Activated naive CD8-positive, alpha-beta T cell treated with anti-CD3 and anti-CD28 coated beads, Interleukin-2, amount 50 U/mL, for 16 hours (primary cell): ENCODE measurements around the gene ITPR2.
"Not testable (repeated sequence)": the region's sequence is repeated elsewhere in the genome, so short reads cannot be mapped to it uniquely, and the experiment has no call there.

ENCODE experiments used
- DNase-seq: peaks from one replicate; pipeline ENCODE4 v3.0.0-alpha.2; 2020; ENCODE audit warnings: low read depth, low spot score

The ITPR2 gene

DNA sequence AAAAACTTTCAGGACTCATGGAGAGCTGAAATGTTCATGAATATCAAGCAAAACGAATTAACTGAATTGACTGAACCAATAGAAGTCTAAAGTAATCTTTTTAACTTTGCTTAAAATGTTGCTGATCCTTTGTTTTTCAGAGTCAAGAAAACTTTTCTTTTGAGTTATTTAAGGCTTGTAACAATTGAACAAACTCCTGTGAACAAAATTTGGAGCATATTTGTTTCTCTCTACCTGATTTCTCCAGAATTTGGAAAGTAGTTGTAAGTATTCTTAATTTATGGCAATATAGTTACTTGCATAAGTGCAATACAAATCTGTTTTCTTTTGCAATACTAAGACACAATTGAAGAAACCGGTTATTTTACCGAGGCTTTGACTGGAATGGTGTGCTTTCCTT lies 77.6 kb downstream of the ITPR2 start:
- not testable (repeated sequence) for DNase-seq

DNA sequence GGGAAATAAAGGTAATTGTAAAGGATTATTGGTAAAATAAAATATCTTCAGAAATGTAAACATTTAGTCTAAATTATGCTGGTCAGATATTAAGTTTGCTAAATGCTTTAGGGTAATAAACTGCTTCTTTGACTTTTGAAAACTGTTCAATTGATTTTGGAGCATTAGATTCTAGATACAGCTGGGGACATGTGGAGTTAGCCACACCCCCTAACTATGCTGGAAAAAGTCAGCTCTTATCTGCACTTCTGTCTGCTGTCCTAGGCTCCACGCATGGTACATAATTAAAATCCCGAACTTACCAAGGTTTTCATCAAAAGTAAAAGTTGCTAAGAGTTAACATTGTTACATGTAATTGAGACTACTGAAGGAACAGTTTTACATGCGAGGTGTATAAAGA lies 78.8 kb downstream of the ITPR2 start:
- no peak for DNase-seq

DNA sequence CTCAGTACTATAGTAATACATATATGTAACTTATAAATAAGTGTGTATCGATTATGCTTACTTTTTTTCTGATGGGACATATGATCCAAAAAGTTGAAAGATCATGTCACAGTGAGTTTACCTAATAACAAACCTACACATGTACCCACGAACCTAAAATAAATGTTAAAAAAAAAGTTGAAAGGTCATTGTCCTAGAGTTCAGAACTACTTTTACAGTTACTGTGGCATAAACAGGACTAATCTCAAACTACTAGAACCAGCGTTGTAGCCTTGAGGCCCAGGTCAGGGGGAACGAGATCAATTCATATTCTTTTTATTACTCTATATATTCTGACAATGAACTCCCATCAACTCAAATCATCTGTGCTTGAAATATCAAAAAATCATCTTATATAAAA lies 81.8 kb downstream of the ITPR2 start:
- DNase-seq = no peak

DNA sequence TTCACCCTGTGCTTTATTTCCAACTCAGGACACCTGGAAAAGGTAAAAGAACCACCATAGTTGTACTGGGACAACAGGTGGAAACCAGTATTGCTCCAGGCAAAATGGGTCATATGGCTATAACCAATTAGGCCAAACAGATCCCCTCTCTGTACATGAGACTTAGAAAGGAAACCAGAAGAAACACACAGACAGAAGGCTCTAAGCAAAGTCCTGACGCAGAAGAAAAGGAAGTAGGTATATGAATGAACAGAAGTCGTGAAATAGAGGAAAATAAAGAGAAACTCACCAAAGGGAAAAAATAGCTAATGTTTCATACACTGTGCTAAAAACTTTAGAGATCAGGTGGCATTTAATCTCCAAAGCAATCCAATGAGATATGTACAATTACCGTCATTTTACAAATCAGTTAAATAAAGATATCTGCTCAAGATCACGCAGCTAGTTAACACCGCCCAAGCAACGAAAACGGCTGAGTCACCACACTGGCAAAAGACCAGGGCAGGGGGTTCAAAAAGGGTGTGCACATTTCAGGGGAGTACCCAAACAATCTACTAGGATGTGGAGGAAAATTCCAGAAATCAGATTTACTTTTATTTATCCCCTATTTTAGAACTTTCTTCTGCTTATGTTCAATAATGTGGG lies 82.3 kb downstream of the ITPR2 start:
- no peak for DNase-seq

DNA sequence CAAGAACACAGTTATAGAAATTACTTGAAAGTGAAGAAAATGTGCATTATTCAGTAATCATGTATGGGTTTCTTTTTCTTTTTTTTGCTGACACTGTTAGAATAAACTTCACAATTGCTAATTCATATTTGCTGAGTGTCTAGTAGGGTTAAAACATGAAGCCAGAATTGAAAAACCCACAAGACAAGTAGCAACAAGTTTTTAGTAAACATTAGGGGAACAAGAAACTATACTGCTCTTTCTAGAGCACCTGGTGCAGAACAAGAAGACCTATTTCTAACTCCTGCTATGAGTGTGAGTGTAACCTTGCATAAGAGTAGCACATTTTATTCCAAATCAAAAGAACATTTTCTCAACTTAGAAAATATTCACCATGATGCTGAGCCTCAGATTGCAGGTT lies 83.2 kb downstream of the ITPR2 start:
- DNase-seq = no peak

DNA sequence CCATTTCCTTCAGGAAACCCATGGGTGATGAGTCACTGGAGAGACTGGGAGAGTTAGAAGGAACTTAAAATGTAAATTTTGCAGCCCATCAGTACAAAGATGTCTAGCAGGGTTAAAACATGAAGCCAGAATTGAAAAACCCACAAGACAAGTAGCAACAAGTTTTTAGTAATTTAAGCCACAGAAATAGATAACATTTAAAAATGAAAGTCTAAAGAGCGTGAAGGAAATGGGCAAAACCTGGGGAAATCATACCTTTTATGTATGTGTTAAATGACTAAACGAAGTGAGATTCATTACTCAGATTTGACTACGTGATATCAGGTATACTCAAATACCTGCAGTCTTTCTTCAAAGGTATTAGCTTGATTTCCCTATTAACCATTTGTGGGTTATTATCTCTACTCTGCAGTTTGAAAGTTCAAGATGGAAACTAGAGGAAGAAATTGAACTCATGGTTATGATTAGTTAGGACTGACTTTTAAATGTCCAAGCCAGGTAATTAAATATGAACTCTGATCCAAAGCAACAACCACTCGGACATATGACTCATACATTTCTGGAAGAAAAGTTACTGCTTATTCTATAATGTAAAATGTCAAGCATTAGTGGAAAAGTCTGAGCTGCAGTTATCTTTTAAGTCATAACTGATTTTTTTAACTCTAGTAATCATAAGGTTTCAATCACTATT lies 84.1 kb downstream of the ITPR2 start:
- DNase-seq = no peak

DNA sequence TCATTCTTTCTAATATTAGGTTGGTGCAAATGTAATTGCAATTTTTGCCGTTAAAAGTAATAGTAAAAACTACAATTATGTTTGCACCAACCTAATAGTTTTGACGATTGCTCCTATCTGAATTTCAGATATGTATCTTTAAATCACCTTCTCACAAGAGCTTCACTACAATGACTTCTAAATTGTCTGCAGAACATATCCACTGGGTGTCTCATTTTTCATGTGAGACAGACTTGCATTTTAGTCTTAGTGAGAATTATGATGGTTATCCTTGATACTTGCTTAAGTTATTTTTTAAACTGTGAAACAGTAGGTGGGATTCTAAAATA lies 84.6 kb downstream of the ITPR2 start:
- no peak for DNase-seq

DNA sequence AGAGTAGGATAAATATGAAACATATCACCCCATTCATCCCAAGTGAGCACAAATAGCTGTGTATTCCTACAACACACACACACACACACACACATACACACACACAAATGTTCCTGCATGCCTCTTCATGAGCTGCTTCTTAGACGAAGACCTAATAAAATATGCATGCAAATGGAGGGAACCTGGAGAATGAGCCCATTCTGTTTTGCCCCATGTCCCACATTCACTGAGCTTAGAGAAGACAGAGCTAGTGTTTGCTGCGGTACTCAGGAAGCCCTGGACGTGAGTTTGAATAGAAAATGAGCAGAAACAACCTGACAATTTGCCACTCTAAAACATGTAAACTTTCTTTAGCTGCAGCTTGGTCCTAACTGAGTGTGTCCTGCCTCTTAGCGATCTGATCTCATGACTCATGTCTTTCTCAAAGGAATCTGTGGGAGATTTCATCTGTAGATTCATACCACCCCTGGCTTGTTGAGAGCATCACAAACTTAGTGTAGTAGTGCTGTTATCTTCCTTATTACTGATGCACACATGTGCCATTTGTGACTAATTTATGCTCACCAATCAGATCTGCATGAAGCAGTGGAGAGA lies 86.8 kb downstream of the ITPR2 start:
- no peak for DNase-seq

DNA sequence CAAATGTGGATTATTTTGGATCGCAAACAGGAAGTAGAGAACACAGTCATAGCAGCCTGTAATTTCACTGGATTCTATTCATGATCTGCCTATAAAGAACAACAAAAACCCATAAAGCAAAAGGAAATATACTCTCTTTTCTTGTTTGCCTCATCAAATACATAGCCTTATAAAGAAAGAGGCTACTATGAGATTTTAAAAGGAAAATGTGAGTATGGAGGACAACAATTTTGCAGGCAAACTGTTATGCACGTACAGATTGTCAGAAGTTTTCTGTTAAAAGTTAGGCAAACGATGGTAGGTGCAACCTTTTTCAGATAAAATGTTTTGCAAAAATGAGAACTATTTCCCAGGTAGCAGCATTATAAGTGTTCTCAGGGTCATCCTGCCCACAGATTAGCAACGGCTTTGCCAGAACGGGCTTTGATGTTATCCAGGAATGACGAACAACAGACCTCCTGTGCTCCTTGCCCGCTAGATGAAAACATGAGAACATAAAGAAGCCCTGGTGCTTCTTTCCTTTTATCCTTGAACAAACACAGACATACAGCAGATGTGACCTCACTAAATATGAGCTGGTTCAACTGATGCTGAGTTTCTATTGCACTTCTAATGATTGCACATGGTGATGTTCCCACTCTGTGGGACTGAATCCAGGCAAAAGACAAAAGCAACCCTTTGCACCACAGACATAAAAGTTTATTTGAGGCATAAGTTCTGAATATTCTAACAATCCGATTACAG lies 88.1 kb downstream of the ITPR2 start:
- DNase-seq = no peak

DNA sequence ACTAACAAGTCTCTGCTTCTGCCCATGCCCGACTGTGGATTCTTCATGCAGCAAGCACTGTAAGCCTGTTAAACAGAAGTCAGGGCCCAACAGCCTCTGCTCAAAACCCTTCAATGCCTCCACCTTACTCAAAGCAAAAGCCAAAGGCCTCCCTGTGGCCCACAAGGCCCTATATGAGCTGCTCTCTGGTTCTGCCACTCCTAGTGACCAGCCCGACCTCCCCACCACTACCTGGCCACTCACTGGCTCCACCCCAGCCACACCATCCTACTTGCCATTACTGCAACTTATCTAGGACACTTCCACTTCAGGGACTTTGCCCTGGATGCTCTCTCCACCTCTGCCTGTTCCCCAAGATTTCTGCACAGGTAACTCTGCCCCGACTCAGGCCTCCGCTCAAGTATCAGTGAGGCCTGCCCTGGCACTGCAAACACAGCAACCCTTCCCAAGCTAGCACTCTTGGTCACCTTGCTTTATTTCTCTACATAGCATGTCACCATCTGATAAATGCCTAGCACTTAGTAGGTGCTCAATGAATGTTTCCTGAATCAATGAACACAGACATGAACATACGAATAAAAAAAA lies 88.9 kb downstream of the ITPR2 start:
- DNase-seq = no peak

DNA sequence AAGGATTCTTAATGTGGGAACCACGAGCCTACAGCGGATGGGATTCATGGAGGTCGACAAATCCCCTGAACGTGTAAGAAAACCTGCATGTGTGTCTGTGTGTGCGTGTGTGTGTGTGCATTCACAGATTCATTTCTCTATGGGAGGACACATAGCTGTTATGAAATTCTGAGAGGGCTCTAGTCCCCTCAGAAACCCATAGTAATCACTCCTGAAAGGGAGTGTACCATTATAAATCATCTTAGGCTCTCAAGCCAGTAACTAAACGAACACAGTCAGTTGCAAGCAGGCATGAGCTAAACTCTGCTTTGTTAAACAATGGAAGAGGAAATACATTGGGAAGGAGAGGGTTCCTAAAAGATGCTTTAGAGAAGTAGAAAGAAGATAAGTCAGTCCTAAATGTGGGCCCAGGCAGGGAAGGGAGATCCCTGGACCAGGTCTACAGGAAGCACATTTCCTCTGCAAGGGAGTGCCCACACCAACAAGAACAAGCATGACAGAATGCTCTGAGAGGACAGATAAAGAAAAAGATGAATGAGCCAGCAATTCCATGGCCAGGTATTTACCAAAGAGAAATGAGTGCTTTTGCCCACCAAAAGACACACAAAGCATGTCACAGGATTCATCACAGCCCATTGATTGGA lies 91.3 kb downstream of the ITPR2 start:
- DNase-seq = no peak

DNA sequence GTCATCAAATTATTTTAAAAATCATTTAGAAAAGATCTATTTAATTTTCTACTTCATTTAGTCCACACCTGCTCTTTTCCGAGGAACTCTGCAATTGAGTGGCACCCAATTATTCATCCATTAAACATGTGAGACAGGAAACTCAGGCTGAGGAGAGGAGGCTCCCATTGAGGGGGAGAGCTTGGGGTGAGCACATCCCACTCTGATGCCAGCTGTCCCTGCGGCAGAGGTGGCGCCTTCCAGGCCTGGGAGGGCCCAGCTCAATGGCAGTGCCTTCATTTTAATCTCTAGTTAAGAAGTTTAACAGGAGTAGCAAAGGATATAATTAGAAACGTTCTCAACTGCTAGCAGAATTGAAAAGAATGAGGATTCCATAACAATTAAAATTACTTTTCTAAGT lies 92.0 kb downstream of the ITPR2 start:
- no peak for DNase-seq

DNA sequence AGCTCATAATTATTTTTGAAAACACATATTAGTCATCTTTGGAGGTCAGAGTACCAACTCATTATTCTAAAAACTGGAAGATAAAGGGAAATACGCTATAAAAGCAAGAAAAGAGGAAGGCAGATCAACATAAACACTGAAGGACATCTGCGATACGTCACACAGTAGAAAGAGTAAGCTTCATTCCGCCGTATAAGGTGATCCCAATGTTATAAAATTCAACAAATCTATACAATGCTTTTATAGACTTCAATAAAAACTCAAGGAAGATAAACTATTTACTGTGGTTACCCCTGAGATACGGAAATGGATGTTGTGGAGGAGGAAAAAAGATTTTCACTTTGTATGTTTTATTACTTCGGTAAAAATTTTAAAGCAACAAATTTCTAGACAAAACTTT lies 92.6 kb downstream of the ITPR2 start:
- DNase-seq = no peak

DNA sequence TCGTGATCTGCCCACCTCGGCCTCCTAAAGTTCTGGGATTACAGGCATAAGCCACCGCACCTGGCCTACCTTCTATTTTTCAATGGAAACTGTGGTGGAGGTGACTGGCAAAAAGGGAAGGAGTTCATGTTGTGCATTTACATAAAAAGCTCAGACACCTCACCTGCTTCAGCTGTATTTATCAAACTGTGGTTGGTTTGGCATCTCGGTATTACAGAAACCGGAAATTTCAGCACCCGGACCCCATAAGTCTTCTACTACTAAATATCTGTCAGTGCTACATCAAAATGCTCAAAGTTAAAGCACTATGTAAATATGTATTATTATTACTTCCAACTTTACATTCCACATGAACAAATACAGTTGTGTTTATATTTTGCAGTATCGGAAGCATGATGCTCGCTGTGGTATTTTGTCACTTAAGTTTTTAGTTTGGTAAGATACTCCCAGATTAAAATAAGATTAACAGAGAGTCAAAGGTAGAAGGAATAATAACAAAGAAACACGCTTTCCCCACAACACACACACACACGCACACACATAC lies 95.4 kb downstream of the ITPR2 start:
- DNase-seq = no peak

DNA sequence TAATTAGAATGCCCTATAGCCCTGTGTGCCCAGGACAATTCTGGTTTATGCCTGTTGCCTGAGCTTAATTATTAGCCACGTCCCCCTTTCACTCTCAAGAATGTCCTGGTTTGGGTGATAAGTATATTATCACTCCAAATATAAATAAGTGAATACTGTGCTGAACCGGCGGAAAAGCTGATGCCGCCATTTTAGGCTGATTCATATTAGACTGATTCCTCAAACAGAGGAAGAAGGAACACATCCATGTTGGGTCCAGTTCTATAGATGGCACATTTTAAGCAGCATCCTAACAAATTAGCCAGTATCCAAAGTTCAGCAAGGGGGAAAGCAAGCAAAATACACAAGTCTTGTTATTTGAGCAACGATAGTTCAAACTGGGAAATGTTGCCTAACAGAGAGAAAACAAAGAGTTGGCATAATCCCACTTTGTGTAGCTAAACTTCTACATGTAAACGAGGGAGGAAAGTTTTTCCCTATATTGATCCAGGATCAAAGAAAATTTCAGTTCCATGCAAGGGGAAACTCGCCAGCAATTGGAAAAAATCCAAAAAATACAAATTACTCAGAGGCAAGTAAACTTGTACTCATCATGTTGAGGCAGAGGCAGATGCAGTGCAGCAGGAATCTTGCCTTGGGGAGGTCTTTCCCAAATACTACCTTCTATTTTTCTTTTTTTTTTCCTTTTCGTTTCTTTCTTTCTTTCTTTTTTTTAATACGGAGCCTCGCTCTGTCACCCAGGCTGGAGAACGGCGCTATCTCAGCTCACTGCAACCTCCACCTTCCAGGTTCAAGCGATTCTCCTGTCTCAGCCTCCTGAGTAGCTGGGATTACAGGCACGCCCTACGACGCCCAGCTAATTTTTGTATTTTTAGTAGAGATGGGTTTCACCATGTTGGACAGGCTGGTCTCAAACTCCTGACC lies 96.2 kb downstream of the ITPR2 start:
- no peak for DNase-seq

DNA sequence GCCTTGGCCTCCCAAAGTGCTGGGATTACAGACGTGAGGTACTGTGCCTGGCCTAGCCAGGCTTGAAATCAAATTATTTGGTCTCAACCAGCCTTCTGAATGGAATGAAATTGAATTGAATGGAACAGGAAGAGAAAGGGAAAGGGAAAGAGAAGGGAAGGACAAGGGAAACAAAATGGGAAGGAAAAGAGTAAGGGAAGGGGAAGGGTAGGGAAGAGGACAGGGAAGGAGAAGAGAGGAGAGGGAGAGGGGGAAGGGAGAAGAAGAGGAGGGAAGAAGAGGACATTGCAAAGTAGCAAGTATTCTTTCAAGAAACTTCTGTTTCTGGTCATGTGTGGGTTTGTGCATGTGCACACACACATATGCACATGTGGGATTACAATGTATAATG lies 97.8 kb downstream of the ITPR2 start:
- DNase-seq = no peak

DNA sequence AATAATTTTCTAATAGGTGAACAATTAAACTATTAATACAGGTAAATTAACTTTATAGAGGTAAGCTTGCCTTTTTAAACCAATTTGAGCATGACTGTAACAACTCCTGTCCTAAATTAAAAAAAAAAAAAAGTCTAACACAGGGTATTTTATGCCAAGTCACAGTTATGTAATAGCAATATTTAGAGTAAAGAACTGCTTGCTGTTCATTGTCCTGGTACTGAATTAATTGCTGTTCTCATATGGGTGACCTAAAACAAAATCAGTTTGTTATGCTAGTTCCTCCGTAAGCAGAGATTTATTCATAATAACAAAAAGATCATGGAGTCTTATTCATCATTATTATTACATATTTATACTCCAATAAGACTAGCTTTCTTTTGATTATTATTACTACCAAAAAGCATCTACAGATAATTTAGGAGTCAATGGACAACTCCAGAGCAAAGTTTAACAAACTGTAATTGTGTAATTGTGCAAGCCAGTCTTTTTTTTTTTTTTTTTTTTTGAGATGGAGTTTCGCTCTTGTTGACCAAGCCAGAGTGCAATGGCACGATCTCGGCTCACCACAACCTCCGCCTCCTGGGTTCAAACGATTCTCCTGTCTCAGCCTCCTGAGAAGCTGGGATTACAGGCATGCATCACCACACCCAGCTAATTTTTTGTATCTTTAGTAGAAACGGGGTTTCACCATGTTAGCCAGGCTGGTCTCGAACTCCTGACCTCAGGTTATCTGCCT lies 98.3 kb downstream of the ITPR2 start:
- DNase-seq = no peak

DNA sequence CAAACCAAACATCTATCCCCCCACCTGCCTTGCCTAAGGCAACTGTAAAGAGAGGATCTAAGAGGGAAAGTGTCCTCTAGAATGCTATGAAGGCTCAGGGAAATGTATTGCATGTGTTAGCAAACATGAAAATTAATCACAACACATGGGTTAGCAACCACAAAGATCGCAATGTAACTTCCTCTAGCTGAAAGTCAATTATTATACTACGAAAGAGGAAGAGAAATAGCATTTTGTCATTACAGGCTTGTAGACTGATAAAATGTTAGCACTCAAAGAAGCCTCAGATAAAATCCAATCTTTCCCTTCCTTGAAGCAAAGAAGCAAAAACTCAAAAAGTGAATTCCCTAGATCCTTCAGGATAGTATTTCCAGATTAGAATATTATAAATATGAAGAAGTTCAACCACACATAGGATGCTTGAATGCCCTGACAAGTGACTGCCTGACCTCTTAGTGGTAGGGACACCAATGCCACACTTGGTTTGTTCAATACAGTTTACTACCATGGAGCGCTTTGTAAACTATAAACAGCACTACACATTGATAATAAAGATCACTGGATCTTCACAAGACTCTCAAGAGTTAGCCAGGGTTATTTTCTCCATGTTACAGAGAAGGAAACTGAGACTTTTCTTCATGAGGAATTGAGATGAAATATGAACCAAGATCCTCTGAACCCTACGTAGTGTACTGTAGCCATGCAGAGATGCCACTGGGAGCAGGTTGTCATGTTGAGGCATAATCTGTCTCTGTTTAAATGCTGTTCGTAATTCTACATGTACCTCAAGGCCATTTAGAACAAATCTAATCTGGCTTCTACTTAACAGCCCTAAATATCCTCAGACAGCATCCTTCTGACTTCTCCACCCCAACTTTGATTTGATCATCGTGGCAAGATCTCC lies 100.7 kb downstream of the ITPR2 start:
- no peak for DNase-seq
